ENCODE measurements around the gene HMGXB4.

DNA sequence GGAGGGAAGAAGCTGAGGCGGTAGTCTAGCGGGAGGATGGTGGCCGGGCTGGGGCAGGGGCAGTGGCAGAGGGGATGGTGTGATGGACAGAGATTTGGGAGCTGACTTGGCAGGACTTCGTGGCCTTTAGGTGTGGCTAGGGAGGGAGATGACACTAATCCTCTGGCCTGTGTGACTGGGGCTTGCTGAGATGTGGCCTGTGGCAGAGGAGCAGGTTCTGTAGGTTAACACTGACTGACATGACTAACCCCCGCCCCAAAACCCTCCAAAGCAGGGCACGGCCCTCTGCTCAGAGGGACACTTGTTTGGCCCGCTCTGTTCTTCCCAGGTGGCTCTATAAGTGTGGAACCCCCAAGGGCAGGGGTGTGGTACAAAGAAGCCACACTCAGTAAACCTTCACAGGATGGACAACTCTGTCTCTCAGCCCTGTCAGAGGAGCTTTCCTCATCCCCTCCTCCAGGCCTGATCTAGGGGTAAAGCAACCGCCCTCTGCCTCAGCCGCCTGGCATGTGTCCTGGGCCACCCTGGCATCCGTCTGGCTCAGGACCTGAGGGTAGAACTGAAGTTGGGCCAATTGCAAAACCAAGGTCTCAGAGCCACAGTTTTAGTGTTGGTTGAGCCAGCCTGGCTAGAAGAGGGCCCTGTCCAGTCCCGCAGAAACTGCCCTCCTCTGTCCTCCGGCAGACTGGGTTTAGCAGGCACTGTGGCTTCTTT, 58.0 kb downstream of the HMGXB4 start:
- TF ChIP-seq, protein P1, sequence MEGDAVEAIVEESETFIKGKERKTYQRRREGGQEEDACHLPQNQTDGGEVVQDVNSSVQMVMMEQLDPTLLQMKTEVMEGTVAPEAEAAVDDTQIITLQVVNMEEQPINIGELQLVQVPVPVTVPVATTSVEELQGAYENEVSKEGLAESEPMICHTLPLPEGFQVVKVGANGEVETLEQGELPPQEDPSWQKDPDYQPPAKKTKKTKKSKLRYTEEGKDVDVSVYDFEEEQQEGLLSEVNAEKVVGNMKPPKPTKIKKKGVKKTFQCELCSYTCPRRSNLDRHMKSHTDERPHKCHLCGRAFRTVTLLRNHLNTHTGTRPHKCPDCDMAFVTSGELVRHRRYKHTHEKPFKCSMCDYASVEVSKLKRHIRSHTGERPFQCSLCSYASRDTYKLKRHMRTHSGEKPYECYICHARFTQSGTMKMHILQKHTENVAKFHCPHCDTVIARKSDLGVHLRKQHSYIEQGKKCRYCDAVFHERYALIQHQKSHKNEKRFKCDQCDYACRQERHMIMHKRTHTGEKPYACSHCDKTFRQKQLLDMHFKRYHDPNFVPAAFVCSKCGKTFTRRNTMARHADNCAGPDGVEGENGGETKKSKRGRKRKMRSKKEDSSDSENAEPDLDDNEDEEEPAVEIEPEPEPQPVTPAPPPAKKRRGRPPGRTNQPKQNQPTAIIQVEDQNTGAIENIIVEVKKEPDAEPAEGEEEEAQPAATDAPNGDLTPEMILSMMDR (IDR thresholded peaks at IDR 0.05; ENCODE audit: insufficient read depth, low read depth, low read length): no peak
- TF ChIP-seq EZH2 (IDR thresholded peaks at IDR 0.05; ENCODE audit: insufficient read depth, low read length): no peak
